Measurements from ENCODE around the gene DOK6.

DNA sequence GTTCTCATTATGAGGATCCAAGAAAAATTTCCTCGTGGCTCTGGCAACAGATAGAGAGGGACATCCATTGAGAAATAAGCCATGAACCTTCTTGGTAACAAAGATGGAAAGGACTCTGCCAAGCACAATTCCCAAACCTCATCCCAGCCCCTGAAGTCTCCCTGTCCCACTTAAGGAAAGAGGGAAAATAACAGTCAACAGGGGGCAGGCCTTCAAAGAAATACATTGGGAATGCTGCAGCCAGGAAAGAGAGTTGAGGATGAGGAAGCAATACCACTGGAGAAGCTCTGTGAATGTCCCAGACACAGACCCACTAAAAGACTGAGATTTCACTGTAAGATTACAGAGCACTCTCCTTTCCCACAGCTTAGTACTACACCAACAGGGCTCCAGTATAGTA, 453.8 kb downstream of the DOK6 start:
- TF ChIP-seq, protein P1, sequence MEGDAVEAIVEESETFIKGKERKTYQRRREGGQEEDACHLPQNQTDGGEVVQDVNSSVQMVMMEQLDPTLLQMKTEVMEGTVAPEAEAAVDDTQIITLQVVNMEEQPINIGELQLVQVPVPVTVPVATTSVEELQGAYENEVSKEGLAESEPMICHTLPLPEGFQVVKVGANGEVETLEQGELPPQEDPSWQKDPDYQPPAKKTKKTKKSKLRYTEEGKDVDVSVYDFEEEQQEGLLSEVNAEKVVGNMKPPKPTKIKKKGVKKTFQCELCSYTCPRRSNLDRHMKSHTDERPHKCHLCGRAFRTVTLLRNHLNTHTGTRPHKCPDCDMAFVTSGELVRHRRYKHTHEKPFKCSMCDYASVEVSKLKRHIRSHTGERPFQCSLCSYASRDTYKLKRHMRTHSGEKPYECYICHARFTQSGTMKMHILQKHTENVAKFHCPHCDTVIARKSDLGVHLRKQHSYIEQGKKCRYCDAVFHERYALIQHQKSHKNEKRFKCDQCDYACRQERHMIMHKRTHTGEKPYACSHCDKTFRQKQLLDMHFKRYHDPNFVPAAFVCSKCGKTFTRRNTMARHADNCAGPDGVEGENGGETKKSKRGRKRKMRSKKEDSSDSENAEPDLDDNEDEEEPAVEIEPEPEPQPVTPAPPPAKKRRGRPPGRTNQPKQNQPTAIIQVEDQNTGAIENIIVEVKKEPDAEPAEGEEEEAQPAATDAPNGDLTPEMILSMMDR (IDR thresholded peaks at IDR 0.05): no peak
- no peak for TF ChIP-seq POLR2A (IDR thresholded peaks at IDR 0.05)
